Endothelial cell (in vitro differentiated cells): ENCODE results near the gene ANO3. TPM values are rescaled to one million over a fixed set of nuclear protein-coding genes. Genes with fewer than 3 reads are reported as not detected.
A peak's percentile ranks its signal among the peaks of the same experiment; 100 is the strongest.

ENCODE experiments used
- DNase-seq: peaks from one replicate; pipeline ENCODE4 v3.0.0; 2021; ENCODE audit warnings: low spot score
- H3K27ac Mint-ChIP-seq: one replicate; pipeline ENCODE4 v1.8.0; 2021; ENCODE audit warnings: mixed read lengths, inconsistent platforms; ENCODE audit not compliant: unreplicated experiment
- H3K27me3 Mint-ChIP-seq: one replicate; pipeline ENCODE4 v1.8.0; 2021; ENCODE audit warnings: mild to moderate bottlenecking, moderate library complexity, mixed read lengths, inconsistent platforms; ENCODE audit not compliant: unreplicated experiment
- H3K36me3 Mint-ChIP-seq: one replicate; pipeline ENCODE4 v1.8.0; 2021; ENCODE audit warnings: mild to moderate bottlenecking, low read depth, mixed read lengths, inconsistent platforms; ENCODE audit not compliant: unreplicated experiment
- H3K4me1 Mint-ChIP-seq: one replicate; pipeline ENCODE4 v1.8.0; 2021; ENCODE audit warnings: mild to moderate bottlenecking, mixed read lengths, inconsistent platforms; ENCODE audit not compliant: unreplicated experiment
- H3K4me3 Mint-ChIP-seq: one replicate; pipeline ENCODE4 v1.8.0; 2021; ENCODE audit warnings: mild to moderate bottlenecking, mixed read lengths, inconsistent platforms; ENCODE audit not compliant: unreplicated experiment
- H3K9me3 Mint-ChIP-seq: one replicate; pipeline ENCODE4 v1.8.0; 2021; ENCODE audit warnings: mixed read lengths, inconsistent platforms; ENCODE audit not compliant: unreplicated experiment
- total RNA-seq: library from RNA; stranded (reverse); fragmentation: NEBNext Ultra II Directional; extraction: Animal tissue kit (Norgen Biotek cat#: 25700); gene quantifications from one replicate; pipeline ENCODE4 v1.2.1, GENCODE V29; 2021; ENCODE audit not compliant: unreplicated experiment
- TF ChIP-seq, protein P1 (sequence below): fragments of 200-600 bp; sonication (generic); IDR thresholded peaks from one replicate; pipeline ENCODE4 v1.5.0; 2021; ENCODE audit warnings: antibody characterized with exemption; ENCODE audit not compliant: unreplicated experiment

The ANO3 gene
- total RNA-seq, 1 donor from 2014 or later = 0.36 TPM

DNA sequence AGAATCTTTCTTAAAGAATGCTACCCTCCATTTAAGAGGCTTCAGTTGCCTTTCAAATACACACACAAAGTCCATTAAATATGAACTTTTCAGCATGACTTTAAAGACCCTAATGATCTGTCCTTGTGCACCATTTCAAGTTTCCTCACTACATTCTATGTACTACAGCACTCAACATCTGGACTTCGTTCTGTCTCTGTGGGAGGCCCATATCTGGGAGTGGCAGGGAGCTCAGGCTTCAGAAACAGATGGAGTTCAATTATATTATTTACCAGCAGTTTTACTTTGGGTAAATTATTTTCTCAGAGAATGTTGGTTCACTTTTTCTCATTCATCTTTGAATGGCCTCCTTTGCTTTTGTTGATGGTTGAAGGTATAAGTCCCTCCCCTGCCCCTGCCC is 67.4 kb downstream of the ANO3 start:
- H3K4me3 Mint-ChIP-seq = no peak overlapping the region
- no peak overlapping the region for H3K27ac Mint-ChIP-seq
- TF ChIP-seq, protein P1, sequence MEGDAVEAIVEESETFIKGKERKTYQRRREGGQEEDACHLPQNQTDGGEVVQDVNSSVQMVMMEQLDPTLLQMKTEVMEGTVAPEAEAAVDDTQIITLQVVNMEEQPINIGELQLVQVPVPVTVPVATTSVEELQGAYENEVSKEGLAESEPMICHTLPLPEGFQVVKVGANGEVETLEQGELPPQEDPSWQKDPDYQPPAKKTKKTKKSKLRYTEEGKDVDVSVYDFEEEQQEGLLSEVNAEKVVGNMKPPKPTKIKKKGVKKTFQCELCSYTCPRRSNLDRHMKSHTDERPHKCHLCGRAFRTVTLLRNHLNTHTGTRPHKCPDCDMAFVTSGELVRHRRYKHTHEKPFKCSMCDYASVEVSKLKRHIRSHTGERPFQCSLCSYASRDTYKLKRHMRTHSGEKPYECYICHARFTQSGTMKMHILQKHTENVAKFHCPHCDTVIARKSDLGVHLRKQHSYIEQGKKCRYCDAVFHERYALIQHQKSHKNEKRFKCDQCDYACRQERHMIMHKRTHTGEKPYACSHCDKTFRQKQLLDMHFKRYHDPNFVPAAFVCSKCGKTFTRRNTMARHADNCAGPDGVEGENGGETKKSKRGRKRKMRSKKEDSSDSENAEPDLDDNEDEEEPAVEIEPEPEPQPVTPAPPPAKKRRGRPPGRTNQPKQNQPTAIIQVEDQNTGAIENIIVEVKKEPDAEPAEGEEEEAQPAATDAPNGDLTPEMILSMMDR = no peak
- H3K36me3 Mint-ChIP-seq = no peaks in the 10 kb centered on the region
- H3K27me3 Mint-ChIP-seq = no peaks in the 10 kb centered on the region
- H3K4me1 Mint-ChIP-seq = no peaks in the 10 kb centered on the region
- DNase-seq = no peak
- H3K9me3 Mint-ChIP-seq = no peaks in the 10 kb centered on the region

DNA sequence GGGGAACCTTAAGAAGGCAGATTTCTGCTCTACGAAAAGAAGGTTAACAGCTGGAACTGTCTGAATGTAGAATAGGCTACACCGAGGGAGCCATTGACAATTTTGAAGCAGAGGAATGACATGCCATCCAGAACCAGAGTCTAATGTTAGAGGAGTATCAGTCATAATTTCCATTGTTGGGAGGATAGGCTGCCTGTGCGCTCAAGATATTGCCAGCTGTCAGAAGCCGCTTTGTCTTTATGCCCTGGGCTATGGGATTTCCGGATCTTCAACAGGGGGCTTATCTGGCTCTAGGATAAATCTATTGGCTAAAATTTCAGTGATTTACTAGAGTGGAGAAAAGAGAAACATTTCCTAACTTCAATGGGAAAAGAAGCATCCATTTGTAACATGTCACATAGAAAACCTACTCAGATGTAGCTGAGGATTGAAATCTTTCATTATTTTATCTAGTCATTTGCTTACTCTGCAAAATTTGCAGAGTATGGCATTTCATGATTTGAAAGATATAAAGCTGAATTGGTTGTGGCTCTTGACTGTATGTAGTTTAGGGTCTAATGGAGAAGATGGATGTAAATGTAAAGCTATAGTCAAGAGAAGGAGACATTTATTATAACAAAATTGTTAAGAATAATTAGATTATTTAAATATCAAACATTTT is 78.9 kb downstream of the ANO3 start:
- Mint-ChIP-seq H3K4me3 (no peak overlapping the region), H3K27ac (no peak overlapping the region), H3K4me1 (peaks cover 2% of the 10 kb centered on the region), H3K27me3 (no peaks in the 10 kb centered on the region), H3K36me3 (no peaks in the 10 kb centered on the region), H3K9me3 (no peaks in the 10 kb centered on the region)
- DNase-seq = no peak
- TF ChIP-seq, protein P1 = no peak

DNA sequence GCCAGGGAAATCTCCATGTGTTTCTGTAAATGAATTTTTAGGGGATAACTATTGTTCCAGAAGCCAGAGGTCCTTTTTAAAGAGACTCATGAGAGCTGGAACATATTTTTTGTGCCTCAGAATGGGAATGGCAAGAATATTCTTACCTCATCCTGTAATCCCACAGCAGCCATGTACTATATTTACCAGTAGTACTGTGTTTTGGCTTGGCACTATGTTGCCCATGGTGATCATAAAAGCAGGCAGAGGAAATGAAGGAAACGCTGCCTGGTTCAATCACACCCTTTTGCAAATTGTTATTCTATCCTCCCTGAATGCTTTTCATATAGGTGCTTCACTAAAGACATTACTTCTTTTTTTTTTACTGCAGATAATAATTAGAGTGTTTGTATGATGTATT is 81.0 kb downstream of the ANO3 start:
- DNase-seq = no peak
- no peaks in the 10 kb centered on the region for H3K36me3 Mint-ChIP-seq
- H3K27me3 Mint-ChIP-seq = no peaks in the 10 kb centered on the region
- TF ChIP-seq, protein P1 = no peak
- H3K4me1 Mint-ChIP-seq = peaks cover 2% of the 10 kb centered on the region
- H3K27ac Mint-ChIP-seq = no peak overlapping the region
- H3K9me3 Mint-ChIP-seq = no peaks in the 10 kb centered on the region
- H3K4me3 Mint-ChIP-seq = no peak overlapping the region

DNA sequence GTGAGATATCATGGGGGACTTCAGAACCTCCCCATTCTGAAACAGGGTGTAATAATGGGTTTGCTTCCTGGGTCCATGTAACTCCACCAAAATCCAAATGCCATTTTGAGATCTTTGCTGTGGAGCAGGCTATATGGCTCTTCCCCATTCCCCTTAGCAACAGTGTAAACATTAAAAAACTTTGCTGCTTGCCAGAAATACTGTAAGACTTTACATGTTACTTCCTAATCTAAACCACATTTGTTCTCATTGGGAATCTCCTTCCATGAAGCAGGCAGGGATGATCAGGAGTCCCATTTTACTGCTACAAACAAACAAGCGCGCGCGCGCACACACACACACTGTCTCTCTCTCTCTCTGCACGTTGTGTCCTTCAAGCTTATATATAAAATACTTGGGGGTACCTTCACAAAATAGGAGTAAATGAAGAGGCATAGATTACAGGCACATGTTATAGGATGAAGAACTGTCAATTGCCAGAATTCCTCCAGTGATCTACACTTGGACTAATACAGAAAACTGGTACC is 86.5 kb downstream of the ANO3 start:
- no peak for DNase-seq
- H3K9me3 Mint-ChIP-seq = peaks cover 11% of the 10 kb centered on the region
- H3K4me1 Mint-ChIP-seq = peaks cover 26% of the 10 kb centered on the region
- TF ChIP-seq, protein P1 = no peak
- H3K4me3 Mint-ChIP-seq = no peak overlapping the region
- H3K27ac Mint-ChIP-seq = no peak overlapping the region
- no peaks in the 10 kb centered on the region for H3K27me3 Mint-ChIP-seq
- H3K36me3 Mint-ChIP-seq = peaks cover 8% of the 10 kb centered on the region

DNA sequence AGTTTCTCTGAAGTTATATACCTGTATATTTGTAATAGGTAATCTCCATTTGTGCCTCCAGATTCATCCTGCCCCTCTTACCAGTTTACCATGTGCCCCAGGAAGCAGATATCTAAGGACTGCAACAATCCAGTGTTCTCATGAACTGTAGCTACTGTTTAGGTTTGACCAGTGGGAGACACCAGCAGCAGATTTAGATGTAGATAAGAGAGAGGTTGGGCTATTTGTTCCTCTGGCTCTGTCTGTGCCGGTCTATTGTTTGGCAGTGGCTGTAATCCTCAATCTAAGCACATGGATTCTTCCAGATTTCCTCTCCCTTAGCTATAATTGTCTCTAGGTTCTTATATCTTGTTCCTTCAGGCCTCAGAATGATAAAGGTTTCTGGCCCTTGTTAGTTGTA is 88.4 kb downstream of the ANO3 start:
- Mint-ChIP-seq H3K27ac (peak overlapping the region; percentile 92), H3K4me3 (no peak overlapping the region), H3K27me3 (no peaks in the 10 kb centered on the region), H3K9me3 (peaks cover 11% of the 10 kb centered on the region), H3K4me1 (peaks cover 35% of the 10 kb centered on the region), H3K36me3 (peaks cover 8% of the 10 kb centered on the region)
- DNase-seq = peak; percentile 4
- TF ChIP-seq, protein P1 = no peak
